SK-N-MC (cell line): ENCODE measurements around the gene DIS3L.
"Not testable (repeated sequence)": the region's sequence is repeated elsewhere in the genome, so short reads cannot be mapped to it uniquely, and the experiment has no call there.

ENCODE experiments used
- DNase-seq: peaks from one replicate; pipeline ENCODE4 v3.0.0-alpha.2; 2011; ENCODE audit warnings: low read depth, low spot score
- H3K27ac ChIP-seq: fragments of 200-600 bp; sonication (generic); 2 replicates; pipeline ENCODE4 v1.5.1; 2016; ENCODE audit warnings: mixed run types
- H3K36me3 ChIP-seq: fragments of 200-600 bp; sonication (generic); 2 replicates; pipeline ENCODE4 v1.6.1; 2017; ENCODE audit warnings: antibody characterized with exemption, low read length, mixed read lengths; ENCODE audit not compliant: insufficient read depth
- H3K4me3 ChIP-seq: fragments of 200-600 bp; sonication (generic); 2 replicates; pipeline ENCODE4 v1.5.1; 2016
- H3K9ac ChIP-seq: fragments of 200-600 bp; sonication (generic); 2 replicates; pipeline ENCODE4 v1.8.0; 2017; ENCODE audit warnings: mixed run types, mixed read lengths; ENCODE audit not compliant: insufficient read length
- H3K9me3 ChIP-seq: fragments of 200-600 bp; sonication (generic); 2 replicates; pipeline ENCODE4 v1.6.1; 2017; ENCODE audit warnings: low read depth, mild to moderate bottlenecking, antibody characterized with exemption, low read length, moderate library complexity, mixed read lengths
- EZH2 ChIP-seq: fragments of 200-600 bp; sonication (generic); IDR thresholded peaks from one replicate; pipeline ENCODE4 v1.6.1; 2017; ENCODE audit warnings: antibody characterized with exemption
- FOXP2 ChIP-seq: optimal IDR thresholded peaks from 2 replicates; pipeline ENCODE3; 2011; ENCODE audit warnings: mild to moderate bottlenecking, moderate library complexity; ENCODE audit not compliant: insufficient read depth; ENCODE audit errors: extremely low read length, control extremely low read depth
- POLR2AphosphoS5 ChIP-seq: IDR thresholded peaks from 2 replicates; pipeline ENCODE4 v1.6.1; 2012; ENCODE audit warnings: mild to moderate bottlenecking, low read depth, low read length, borderline replicate concordance

DIS3L gene

GRCh38 chr15:66293419-66294156 lies at the start of gene DIS3L:
Gene DIS3L (plus strand): TSS chr15:66293568. CDS start chr15:66293597, 29 bp downstream.
- Histone ChIP-seq H3K27ac (peak within 1 kb of the TSS; percentile 76), H3K4me3 (peak within 1 kb of the TSS; percentile 84), H3K9me3 (no peaks in the 10 kb centered on the region), H3K9ac (peak within 1 kb of the TSS; percentile 85), H3K36me3 (no peaks in the 10 kb centered on the region)
- DNase-seq: no peak
- TF ChIP-seq POLR2AphosphoS5 (peak; percentile 40; the same call in 1 of the 2 replicates), FOXP2 (no peak)

- H3K9me3 ChIP-seq, H3K36me3 ChIP-seq, DNase-seq, H3K27ac ChIP-seq, H3K4me3 ChIP-seq, H3K9ac ChIP-seq: not testable (repeated sequence)
Observed at GRCh38 chr15:66245832-66246231, 47.5 kb upstream of the DIS3L start.

DNA sequence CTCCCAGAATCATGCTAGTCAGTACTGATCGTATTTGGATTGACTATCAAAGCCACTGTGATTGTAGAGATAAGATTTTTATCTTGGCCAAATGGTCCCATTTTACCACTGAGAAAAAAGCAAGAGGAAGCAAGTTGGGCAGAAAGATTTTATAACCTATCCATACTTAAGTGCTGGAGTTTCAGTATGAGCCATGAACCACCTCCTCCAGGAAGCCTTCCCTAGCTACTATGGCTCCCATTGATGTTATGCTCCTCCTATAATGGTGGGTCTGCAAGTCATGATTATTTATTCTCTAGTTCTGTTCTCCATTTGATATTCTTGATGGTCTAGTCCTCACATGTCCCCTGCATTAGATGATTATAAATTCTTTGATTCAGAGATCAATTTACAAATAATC lies 46.4 kb upstream of the DIS3L start:
- Histone ChIP-seq H3K36me3 (no peaks in the 10 kb centered on the region), H3K4me3 (no peak overlapping the region), H3K9ac (no peak overlapping the region), H3K27ac (no peak overlapping the region), H3K9me3 (no peaks in the 10 kb centered on the region)
- TF ChIP-seq FOXP2: no peak
- DNase-seq: no peak

DNA sequence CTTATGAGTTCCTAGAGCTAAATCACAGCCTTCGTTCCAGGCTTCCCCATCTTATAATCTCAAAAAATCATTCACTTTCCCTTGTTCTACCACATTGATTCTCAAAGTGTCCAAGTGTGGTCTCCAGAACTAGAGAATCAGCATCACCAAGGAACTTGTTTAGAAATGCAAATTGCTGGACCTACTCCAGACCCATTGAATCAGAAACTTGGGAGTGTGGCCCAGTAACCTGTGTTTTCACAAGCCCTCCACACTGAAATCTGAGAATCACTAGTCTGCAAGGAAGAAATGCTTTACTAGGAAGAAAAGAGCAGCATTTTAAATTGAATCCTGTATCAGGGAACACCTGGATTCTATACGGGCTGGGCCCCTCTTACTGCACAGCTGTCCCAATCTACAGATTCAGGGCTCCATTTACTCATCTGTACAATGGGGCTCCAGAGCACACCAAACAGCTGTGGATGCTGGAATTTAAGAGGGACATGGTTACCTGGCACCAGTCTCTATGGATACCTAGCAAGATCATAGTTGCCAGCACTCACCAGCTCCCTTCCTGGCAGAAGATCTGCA lies 43.7 kb upstream of the DIS3L start:
- TF ChIP-seq POLR2AphosphoS5 (no peak), FOXP2 (no peak), EZH2 (no peak)
- no peak overlapping the region for H3K27ac ChIP-seq
- DNase-seq: no peak

GRCh38 chr15:66251065-66251789 lies 42.1 kb upstream of the DIS3L start:
- H3K4me3 ChIP-seq: peak overlapping the region; percentile 86
- H3K9me3 ChIP-seq: no peaks in the 10 kb centered on the region
- H3K9ac ChIP-seq: no peak overlapping the region
- DNase-seq: no peak
- TF ChIP-seq POLR2AphosphoS5 (no peak), FOXP2 (no peak), EZH2 (no peak)
- H3K36me3 ChIP-seq: no peaks in the 10 kb centered on the region
- H3K27ac ChIP-seq: no peak overlapping the region

More for the DNA sequence above, 43.7 kb upstream of the DIS3L start:
- Histone ChIP-seq H3K9me3 (no peaks in the 10 kb centered on the region), H3K9ac (no peak overlapping the region), H3K36me3 (no peaks in the 10 kb centered on the region), H3K4me3 (no peak overlapping the region)

GRCh38 chr15:66251790-66252684 lies 41.3 kb upstream of the DIS3L start:
- H3K36me3 ChIP-seq: no peaks in the 10 kb centered on the region
- DNase-seq: no peak
- H3K4me3 ChIP-seq: peak overlapping the region; percentile 86
- no peak overlapping the region for H3K9ac ChIP-seq
- no peaks in the 10 kb centered on the region for H3K9me3 ChIP-seq
- H3K27ac ChIP-seq: no peak overlapping the region
- TF ChIP-seq POLR2AphosphoS5 (no peak), FOXP2 (no peak)

DNA sequence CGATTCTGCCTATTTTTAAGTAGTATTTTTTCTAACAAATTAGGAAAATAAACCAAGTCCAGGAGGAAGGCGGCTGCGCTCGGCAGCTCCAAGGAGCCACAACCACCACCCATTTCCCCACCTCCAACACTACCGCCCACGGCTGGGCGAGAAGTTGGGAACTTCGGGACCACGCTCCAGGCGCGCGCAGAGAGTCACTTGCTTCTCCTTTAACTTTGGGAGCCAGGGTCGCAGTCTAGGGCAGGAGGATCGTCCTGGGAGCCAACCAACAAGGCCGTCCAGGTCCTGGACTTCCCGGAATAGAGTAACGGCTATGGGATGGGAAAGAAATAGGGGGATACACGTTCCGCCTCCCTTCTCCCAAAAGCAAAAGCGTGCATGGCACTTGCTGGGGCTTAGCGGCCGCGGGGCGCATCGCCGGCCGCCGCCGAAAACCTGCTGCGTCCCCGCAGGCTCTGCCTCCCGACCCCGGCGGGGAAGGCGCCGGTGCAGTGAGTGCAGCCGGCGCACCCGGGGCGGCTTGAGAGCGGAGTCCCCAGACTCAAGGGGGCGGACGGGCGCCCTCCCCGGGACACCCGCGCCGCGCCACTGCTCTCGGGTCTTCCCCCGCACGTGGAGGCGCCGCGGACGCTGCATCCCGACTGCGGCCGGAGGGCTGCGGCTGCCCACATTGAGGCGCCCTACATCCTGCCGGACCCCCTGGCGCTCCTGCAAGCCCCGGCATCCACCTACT lies 40.5 kb upstream of the DIS3L start:
- DNase-seq: no peak
- no peak overlapping the region for H3K9ac ChIP-seq
- TF ChIP-seq POLR2AphosphoS5 (no peak), EZH2 (no peak), FOXP2 (no peak)

More for the DNA sequence above, 40.5 kb upstream of the DIS3L start:
- Histone ChIP-seq H3K36me3 (no peaks in the 10 kb centered on the region), H3K4me3 (peak overlapping the region; percentile 86), H3K27ac (no peak overlapping the region), H3K9me3 (no peaks in the 10 kb centered on the region)
